T-helper 17 cell (primary cell): ENCODE results near the gene DSE. TPM values are rescaled to one million over a fixed set of nuclear protein-coding genes. Genes with fewer than 3 reads are reported as not detected.

Source experiments
- ATAC-seq: fragments of 150-1000 bp; cut with Tn5 transposase; 2 replicates; pipeline ENCODE4 v1.10.0; 2021; ENCODE audit warnings: mild to moderate bottlenecking, moderate library complexity
- DNase-seq, 3 donors: peaks; one replicate each; pipeline versions ENCODE4 v3.0.0 to v3.0.0-alpha.2; 2020 to 2021
- H3K9me3 ChIP-seq: one replicate; pipeline ENCODE4 v1.7.0; 2013; ENCODE audit warnings: low read length, mild to moderate bottlenecking; ENCODE audit not compliant: control insufficient read depth, poor library complexity, severe bottlenecking
- H3K27ac Mint-ChIP-seq: one replicate; pipeline ENCODE4 v1.8.0; 2022; ENCODE audit warnings: mild to moderate bottlenecking, moderate library complexity, mixed read lengths
- H3K27me3 Mint-ChIP-seq: one replicate; pipeline ENCODE4 v1.8.0; 2022; ENCODE audit warnings: mixed read lengths
- H3K36me3 Mint-ChIP-seq: one replicate; pipeline ENCODE4 v1.8.0; 2022; ENCODE audit warnings: low read depth, mixed read lengths
- H3K4me1 Mint-ChIP-seq: one replicate; pipeline ENCODE4 v1.8.0; 2022; ENCODE audit warnings: mild to moderate bottlenecking, mixed read lengths
- H3K4me3 Mint-ChIP-seq: one replicate; pipeline ENCODE4 v1.8.0; 2022; ENCODE audit warnings: mild to moderate bottlenecking, moderate library complexity, mixed read lengths
- total RNA-seq, 4 donors: library from RNA in 2 of 4; stranded (reverse) in 2 of 4; gene quantifications; one replicate each; pipeline ENCODE4 v1.2.3 and lab custom pipeline; 2022 to 2026

DSE gene
- total RNA-seq, 2 donors from 2014 or later: 19.2 to 32.3 TPM

- no peak for ATAC-seq
- no peaks in the 10 kb centered on the region for H3K9me3 ChIP-seq
- H3K27ac Mint-ChIP-seq: no peak overlapping the region
- H3K27me3 Mint-ChIP-seq: peaks cover 9% of the 10 kb centered on the region
- H3K4me3 Mint-ChIP-seq: no peak overlapping the region
- peaks cover 23% of the 10 kb centered on the region for H3K4me1 Mint-ChIP-seq
- peaks cover 5% of the 10 kb centered on the region for H3K36me3 Mint-ChIP-seq
- no peak for DNase-seq
Measured at GRCh38 chr6:116384727-116385458, 14.1 kb downstream of the DSE start.

DNA sequence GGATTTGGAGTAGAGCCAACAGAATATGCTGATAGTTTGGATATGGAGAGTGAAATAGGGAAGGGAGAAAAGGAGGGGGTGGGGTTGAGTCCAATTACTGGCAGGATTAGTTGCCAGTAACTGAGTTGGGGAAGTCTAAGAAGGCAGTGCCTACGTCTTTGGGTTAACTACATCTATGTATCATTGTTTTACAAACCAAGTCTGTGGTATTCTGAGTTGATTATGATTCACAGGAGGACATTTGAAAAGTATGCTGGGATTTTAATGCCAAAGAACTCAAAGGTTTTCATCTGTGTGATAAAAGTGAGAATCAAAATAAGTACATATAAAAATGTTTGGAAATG is 14.7 kb downstream of the DSE start:
- H3K4me1 Mint-ChIP-seq: peaks cover 23% of the 10 kb centered on the region
- H3K4me3 Mint-ChIP-seq: no peak overlapping the region
- ATAC-seq: no peak
- H3K9me3 ChIP-seq: no peaks in the 10 kb centered on the region
- H3K36me3 Mint-ChIP-seq: peaks cover 2% of the 10 kb centered on the region
- H3K27me3 Mint-ChIP-seq: peaks cover 5% of the 10 kb centered on the region
- peak overlapping the region; percentile 8 for H3K27ac Mint-ChIP-seq
- no peak for DNase-seq

DNA sequence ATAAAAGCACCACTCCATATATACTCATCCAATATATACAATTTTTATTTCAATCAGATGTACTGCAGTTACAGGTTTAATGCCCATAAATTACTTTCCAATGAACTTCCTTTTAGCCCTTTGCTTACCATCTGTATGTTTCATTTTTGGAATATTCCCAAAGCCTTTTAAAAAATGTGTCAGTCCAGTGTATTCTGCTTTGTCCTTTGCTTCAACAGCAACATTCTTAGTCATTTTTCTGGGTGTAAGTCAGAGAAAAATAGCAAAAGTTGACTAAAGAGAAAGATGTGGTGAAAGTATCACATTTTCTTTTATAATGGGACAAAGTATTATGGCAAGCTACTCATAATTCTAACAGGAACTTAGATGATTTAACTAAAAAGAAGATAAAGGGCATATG is 15.2 kb downstream of the DSE start:
- ATAC-seq (no peak), DNase-seq (no peak)
- Mint-ChIP-seq H3K27ac (peak overlapping the region; percentile 8), H3K4me1 (peaks cover 24% of the 10 kb centered on the region), H3K4me3 (no peak overlapping the region), H3K27me3 (peaks cover 5% of the 10 kb centered on the region), H3K36me3 (peaks cover 2% of the 10 kb centered on the region)
- no peaks in the 10 kb centered on the region for H3K9me3 ChIP-seq

DNA sequence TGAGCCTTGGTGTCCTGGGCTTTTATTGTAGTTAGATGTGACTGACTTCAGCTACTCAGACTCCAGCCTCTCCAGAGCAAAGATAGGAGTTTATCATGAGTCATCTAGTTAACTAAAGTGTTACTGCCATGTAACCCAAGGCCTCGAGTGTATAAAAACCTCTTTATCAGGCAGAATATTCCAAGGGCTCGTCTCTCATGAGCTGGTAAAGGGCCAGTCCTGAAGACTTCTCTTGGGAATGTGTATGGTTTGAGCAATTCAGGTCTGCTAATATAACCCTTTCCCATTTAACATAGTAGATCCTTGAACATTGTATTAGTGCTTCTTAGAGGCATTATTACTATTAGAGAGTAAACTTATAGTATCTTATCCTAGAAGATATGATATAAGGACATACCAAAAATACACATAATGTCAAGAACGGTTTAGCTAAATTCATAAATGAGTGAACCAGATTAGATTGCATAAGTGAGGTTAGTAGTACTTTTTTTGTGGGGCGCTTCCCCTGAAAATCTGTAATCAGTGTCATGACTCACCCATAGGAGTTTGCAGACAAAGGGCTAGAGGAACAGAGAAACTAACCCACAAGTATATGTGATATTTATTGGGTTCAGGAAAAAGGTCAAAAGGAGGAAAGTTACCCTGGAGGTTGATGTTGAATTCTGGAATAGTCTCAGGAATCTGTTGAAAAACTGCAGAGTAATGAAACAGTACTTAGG is 16.0 kb downstream of the DSE start:
- peak; percentile 59 for ATAC-seq
- DNase-seq: no peak
- no peaks in the 10 kb centered on the region for H3K9me3 ChIP-seq
- H3K36me3 Mint-ChIP-seq: no peaks in the 10 kb centered on the region
- peaks cover 21% of the 10 kb centered on the region for H3K4me1 Mint-ChIP-seq
- no peaks in the 10 kb centered on the region for H3K27me3 Mint-ChIP-seq
- peak overlapping the region; percentile 16 for H3K4me3 Mint-ChIP-seq
- peak overlapping the region; percentile 8 for H3K27ac Mint-ChIP-seq

GRCh38 chr6:116387374-116387773 is 16.6 kb downstream of the DSE start:
- ATAC-seq: peak; percentile 35

GRCh38 chr6:116388924-116389323 is 18.2 kb downstream of the DSE start:
- peak overlapping the region; percentile 92 for H3K27ac Mint-ChIP-seq
- H3K36me3 Mint-ChIP-seq: no peaks in the 10 kb centered on the region
- H3K4me1 Mint-ChIP-seq: peaks cover 35% of the 10 kb centered on the region
- ATAC-seq (no peak), DNase-seq (no peak)
- no peak overlapping the region for H3K4me3 Mint-ChIP-seq
- H3K9me3 ChIP-seq: no peaks in the 10 kb centered on the region
- H3K27me3 Mint-ChIP-seq: no peaks in the 10 kb centered on the region

More at GRCh38 chr6:116387374-116387773, 16.6 kb downstream of the DSE start:
- Mint-ChIP-seq H3K4me3 (no peak overlapping the region), H3K4me1 (peaks cover 26% of the 10 kb centered on the region), H3K27me3 (no peaks in the 10 kb centered on the region), H3K36me3 (no peaks in the 10 kb centered on the region), H3K27ac (peak overlapping the region; percentile 8)
- H3K9me3 ChIP-seq: no peaks in the 10 kb centered on the region
- peak in 1 of 3 donors; percentile 19 for DNase-seq

GRCh38 chr6:116389357-116389756 is 18.6 kb downstream of the DSE start:
- no peaks in the 10 kb centered on the region for H3K27me3 Mint-ChIP-seq
- no peaks in the 10 kb centered on the region for H3K9me3 ChIP-seq
- ATAC-seq (no peak), DNase-seq (no peak)
- H3K36me3 Mint-ChIP-seq: no peaks in the 10 kb centered on the region
- H3K27ac Mint-ChIP-seq: peak overlapping the region; percentile 92
- no peak overlapping the region for H3K4me3 Mint-ChIP-seq
- H3K4me1 Mint-ChIP-seq: peaks cover 35% of the 10 kb centered on the region

DNA sequence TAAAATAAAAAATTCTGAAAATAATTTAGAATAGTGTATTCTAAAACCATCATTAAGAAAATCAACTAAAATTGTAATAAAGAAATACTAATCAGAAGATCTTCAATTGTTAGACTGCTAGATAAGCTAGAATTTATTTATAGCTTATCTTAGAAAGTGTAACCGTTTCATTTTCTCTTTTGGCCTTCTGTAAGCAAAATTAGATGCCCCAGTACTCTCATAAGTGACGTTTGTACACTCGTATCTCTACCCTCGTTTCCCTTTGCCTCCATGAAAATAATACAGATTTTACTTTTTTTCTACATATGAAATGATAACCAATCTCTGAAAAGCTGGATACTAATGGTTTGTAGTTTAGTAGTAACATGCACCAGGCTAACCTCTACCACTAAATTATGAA is 19.8 kb downstream of the DSE start:
- H3K27me3 Mint-ChIP-seq: no peaks in the 10 kb centered on the region
- DNase-seq (no peak), ATAC-seq (no peak)
- no peaks in the 10 kb centered on the region for H3K9me3 ChIP-seq
- peak overlapping the region; percentile 19 for H3K4me3 Mint-ChIP-seq
- peaks cover 40% of the 10 kb centered on the region for H3K4me1 Mint-ChIP-seq
- peaks cover 3% of the 10 kb centered on the region for H3K36me3 Mint-ChIP-seq
- H3K27ac Mint-ChIP-seq: peak overlapping the region; percentile 92

- Mint-ChIP-seq H3K4me1 (peaks cover 43% of the 10 kb centered on the region), H3K36me3 (peaks cover 3% of the 10 kb centered on the region), H3K27me3 (no peaks in the 10 kb centered on the region), H3K4me3 (peak overlapping the region; percentile 59), H3K27ac (peak overlapping the region; percentile 92)
- peak; percentile 7 to 35 (median 11) for DNase-seq
- no peaks in the 10 kb centered on the region for H3K9me3 ChIP-seq
- peak; percentile 83 for ATAC-seq
Measured at GRCh38 chr6:116392132-116393013, 21.6 kb downstream of the DSE start.

DNA sequence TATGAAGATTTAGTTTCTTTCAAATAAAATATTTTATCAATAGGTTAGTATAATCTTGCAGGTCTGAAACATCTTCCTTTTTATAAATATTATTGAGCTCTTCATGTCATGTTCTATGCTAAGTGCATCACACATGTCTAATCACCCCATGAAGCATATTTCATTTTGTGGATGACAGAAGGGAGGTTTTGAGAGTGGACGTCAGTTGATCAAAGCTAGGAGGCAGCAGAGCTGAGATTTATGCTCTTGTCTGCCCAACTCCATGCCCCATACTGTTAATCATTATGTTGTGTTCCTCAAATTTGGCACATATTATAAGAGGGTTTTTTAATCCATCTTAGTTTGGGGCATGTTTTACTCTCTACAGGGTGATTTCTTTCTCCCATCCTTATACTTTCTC is 22.7 kb downstream of the DSE start:
- Mint-ChIP-seq H3K4me3 (peak overlapping the region; percentile 19), H3K4me1 (peaks cover 39% of the 10 kb centered on the region), H3K27me3 (no peaks in the 10 kb centered on the region), H3K27ac (peak overlapping the region; percentile 92), H3K36me3 (peaks cover 3% of the 10 kb centered on the region)
- DNase-seq (no peak), ATAC-seq (peak; percentile 19)
- no peaks in the 10 kb centered on the region for H3K9me3 ChIP-seq

DNA sequence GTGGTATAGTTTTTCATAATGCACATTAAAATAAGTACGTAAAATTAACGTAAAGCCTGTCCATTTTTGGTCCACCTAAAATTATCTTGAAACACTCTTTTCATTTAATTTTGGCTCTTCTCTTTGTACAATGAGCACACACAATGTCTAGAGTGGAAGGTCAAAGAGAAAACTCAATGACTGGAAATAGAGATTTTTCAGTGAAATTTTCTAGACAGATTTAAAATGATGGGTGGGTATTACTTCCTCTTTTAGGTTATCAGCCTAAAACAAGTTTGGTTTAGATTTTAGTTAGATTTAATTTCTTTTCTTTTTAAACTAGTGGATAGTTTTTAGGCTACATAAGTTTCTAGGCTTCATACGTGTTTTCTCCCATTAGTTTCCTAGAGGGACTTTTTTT is 24.9 kb downstream of the DSE start:
- peaks cover 4% of the 10 kb centered on the region for H3K27me3 Mint-ChIP-seq
- ATAC-seq (no peak), DNase-seq (no peak)
- H3K9me3 ChIP-seq: no peaks in the 10 kb centered on the region
- H3K36me3 Mint-ChIP-seq: peaks cover 3% of the 10 kb centered on the region
- peaks cover 39% of the 10 kb centered on the region for H3K4me1 Mint-ChIP-seq
- no peak overlapping the region for H3K4me3 Mint-ChIP-seq
- H3K27ac Mint-ChIP-seq: no peak overlapping the region

DNA sequence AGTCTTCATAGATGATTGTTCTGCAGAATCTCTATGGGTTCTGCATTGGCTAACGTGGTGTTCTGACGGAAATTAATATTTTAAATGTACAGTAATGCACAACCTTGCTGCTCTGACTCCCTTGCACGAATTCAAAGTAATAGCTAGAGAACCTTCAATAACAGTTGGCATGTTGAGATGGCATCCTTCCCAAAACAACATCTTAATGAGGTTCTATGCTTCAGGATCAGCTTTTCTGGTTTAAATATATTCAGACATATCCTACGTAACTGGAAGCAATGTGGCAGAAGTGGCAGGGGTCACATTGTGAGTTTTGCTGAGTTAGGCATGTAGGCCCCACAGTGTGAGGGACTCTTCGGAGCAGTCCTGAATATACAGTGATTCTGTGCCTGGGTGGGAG is 25.7 kb downstream of the DSE start:
- no peak for ATAC-seq
- Mint-ChIP-seq H3K4me1 (peaks cover 38% of the 10 kb centered on the region), H3K4me3 (no peak overlapping the region), H3K27ac (no peak overlapping the region), H3K27me3 (peaks cover 4% of the 10 kb centered on the region), H3K36me3 (peaks cover 3% of the 10 kb centered on the region)
- no peaks in the 10 kb centered on the region for H3K9me3 ChIP-seq
- DNase-seq: no peak

- no peaks in the 10 kb centered on the region for H3K9me3 ChIP-seq
- Mint-ChIP-seq H3K4me1 (peaks cover 28% of the 10 kb centered on the region), H3K27ac (peak overlapping the region; percentile 54), H3K36me3 (peaks cover 3% of the 10 kb centered on the region), H3K27me3 (peaks cover 4% of the 10 kb centered on the region), H3K4me3 (no peak overlapping the region)
- DNase-seq: no peak
- no peak for ATAC-seq
Measured at GRCh38 chr6:116397914-116398313, 27.2 kb downstream of the DSE start.
